HCT116 (cell line): Measurements from ENCODE around the gene OSBPL8.

ENCODE experiments used
- CTCF ChIP-seq, 3 experiments: fragments of 200-600 bp in 1 of 3; sonication (generic) in 1 of 3; IDR thresholded peaks in 2 of 3; conservative IDR thresholded peaks in 1 of 3; 2 replicates each; pipeline ENCODE4 v1.5.1; 2012 to 2017; ENCODE audit warnings: low read depth in 2 of 3, low read length in 2 of 3, antibody characterized with exemption in 1 of 3, borderline replicate concordance in 1 of 3, control low read depth in 1 of 3, mild to moderate bottlenecking in 1 of 3, mixed read lengths in 1 of 3, mixed run types in 1 of 3, moderate library complexity in 1 of 3; ENCODE audit not compliant: insufficient read depth in 1 of 3
- POLR2A ChIP-seq: IDR thresholded peaks from 2 replicates; pipeline ENCODE4 v1.7.0; 2011; ENCODE audit warnings: borderline replicate concordance; ENCODE audit not compliant: insufficient read depth, insufficient read length; ENCODE audit errors: extremely low read depth
- SIN3A ChIP-seq: IDR thresholded peaks from 2 replicates; pipeline ENCODE4 v1.6.1; 2012; ENCODE audit warnings: low read depth

GRCh38 chr12:76491292-76491691 is 68.3 kb downstream of the OSBPL8 start:
- TF ChIP-seq CTCF (IDR thresholded peaks at IDR 0.05 in 2 of 3, conservative IDR thresholded peaks at IDR 0.05 in 1 of 3; ENCODE audit: borderline replicate concordance in 1 of 3, insufficient read depth in 1 of 3, low read depth in 2 of 3, low read length in 2 of 3) = no peak
- no peak for TF ChIP-seq POLR2A
- TF ChIP-seq SIN3A = no peak
